Kidney tubule cell (primary cell): ENCODE measurements around the gene KIAA1958.

Experiments
- DNase-seq: peaks from one replicate; pipeline ENCODE4 v3.0.0-alpha.2; 2018; ENCODE audit warnings: low spot score

The KIAA1958 gene

GRCh38 chr9:112530751-112531205, 44.2 kb downstream of the KIAA1958 start:
- DNase-seq = no peak

DNA sequence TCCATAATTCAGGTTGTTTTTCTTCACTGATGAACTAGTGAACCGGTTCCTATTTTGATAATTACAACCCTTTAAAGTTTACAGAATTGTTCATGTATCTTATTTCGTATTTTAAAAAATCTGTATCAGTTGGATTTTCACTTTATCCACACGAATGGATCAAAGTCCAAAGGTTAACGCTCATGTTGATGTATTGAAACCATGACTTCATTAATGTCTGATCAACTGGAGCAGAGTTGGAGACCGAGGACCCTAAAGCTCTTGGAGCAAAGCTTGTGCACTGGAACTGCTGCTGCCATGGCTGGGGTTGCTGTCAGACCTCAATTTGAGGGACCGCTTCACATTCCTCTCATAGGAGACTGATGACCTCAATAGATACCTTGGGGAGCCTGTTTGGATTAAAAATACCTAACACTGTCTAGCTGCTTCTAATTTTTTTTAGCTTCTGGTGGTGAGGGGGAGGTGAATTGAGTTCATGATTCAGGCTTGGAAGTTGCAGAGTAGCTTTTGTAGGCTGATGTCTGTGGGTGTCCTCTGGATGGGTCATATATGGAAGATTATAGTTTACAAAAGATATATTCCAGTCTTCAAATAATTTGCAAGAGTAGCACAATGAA, 45.1 kb downstream of the KIAA1958 start:
- peak; percentile 66 for DNase-seq

- DNase-seq = no peak
These were observed 45.8 kb downstream of the KIAA1958 start for GRCh38 chr9:112532427-112532826.

DNA sequence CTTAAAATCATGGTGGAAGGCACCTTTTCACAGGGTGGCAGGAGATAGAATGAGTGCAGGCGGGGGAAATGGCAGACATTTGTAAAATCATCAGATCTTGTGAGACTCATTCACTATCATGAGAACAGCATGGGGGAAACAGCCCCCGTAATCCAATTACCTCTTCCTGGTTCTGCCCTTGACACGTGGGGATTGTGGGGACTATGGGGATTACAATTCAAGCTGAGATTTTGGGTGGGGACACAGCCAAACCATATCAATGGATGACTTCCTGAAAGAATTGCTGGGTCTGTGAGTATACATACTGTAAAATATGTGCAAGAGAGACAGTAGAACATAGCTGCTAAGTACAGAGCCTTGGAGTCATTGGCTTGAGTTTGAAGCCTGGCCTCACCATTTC, 47.0 kb downstream of the KIAA1958 start:
- no peak for DNase-seq

- no peak for DNase-seq
These were observed 48.7 kb downstream of the KIAA1958 start for GRCh38 chr9:112535301-112535700.

GRCh38 chr9:112535811-112536210, 49.2 kb downstream of the KIAA1958 start:
- peak; percentile 67 for DNase-seq

GRCh38 chr9:112537561-112537960, 50.9 kb downstream of the KIAA1958 start:
- no peak for DNase-seq

DNA sequence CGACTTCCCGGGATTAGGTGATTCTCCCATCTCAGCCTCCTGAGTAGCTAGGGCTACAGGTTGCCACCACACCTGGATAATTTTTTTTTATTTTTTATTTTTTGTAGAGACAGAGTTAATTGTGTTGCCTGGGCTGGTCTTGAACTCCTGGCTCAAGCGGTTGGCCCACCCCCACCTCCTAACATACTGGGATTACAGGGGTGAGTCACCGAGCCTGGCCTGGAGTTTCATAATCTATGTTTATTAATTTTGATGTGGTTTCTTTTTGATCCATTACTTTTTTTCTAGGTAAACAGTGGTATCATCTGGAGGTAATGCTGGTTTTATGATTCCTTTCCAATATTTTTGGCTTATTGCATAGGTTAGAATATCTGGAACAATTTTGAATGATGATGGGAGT, 54.2 kb downstream of the KIAA1958 start:
- no peak for DNase-seq

DNA sequence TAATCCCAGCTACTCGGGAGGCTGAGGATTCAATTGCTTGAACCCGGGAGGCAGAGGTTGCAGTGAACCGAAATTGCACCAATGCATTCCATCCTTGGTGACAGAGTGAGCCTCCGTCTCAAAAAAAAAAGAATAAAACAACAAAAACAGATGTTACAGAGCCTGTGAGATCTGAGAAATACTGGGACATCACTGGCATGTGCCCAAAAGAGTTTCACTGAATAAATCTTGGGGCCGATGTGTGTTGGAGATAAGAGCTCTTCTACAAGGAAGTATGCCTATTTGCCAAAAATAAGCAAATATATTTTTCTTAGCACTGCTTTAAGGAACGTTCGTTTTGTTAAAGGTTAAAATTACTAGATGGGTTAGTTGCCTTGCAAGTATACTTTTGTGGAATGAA, 55.1 kb downstream of the KIAA1958 start:
- no peak for DNase-seq

DNA sequence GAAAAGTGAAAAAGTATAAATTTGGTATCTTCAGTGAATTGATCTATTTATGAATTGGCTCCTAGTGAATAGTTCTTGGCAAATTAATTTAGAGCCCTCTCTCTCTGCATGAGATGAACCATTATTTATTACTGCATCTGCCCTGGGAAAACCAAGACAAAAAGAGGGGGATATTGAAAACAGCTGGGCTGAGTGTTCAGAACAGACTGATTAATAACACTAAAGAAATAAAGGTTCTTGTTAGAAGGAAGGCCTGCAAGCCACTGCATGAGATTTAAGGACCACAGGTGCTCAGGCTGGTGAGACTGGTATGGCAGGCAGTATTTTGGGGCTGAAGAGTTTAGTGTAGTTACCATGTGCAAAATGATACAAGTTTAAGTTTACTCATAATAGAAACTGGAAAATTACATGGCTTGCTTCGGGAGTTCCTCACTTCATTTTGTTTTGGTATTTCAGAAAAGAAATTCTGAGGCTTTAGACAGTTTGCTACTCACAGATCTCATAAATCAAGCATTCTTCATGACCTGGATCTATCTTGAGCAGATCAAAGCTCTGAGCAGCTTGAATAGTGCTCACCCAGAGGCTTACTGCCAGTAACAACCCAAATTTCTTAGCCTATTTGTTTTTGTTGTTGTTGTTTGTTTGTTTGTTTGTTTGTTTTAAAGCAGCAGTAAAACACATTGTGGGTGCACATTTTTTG, 56.1 kb downstream of the KIAA1958 start:
- DNase-seq = no peak

DNA sequence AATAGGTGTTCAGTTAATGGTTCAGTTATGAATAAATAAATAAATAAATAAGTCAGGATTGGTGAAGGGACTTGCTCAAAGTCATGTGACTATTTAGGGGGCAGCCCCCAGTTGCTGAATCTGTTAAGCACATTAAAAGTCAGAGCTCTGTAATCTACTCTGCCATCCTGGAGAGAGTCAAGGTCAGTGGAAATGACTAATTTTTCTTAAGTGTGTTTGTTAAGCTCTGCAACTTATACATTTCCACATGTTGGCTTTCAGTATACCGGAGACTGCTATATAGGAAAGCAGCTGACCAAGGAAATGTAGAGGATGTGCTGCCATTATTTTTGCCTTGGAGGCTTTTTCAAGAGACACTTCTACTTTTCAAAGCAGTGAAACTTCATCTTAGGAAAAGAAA, 57.9 kb downstream of the KIAA1958 start:
- no peak for DNase-seq

- no peak for DNase-seq
These were observed 58.6 kb downstream of the KIAA1958 start for GRCh38 chr9:112545237-112545636.

DNA sequence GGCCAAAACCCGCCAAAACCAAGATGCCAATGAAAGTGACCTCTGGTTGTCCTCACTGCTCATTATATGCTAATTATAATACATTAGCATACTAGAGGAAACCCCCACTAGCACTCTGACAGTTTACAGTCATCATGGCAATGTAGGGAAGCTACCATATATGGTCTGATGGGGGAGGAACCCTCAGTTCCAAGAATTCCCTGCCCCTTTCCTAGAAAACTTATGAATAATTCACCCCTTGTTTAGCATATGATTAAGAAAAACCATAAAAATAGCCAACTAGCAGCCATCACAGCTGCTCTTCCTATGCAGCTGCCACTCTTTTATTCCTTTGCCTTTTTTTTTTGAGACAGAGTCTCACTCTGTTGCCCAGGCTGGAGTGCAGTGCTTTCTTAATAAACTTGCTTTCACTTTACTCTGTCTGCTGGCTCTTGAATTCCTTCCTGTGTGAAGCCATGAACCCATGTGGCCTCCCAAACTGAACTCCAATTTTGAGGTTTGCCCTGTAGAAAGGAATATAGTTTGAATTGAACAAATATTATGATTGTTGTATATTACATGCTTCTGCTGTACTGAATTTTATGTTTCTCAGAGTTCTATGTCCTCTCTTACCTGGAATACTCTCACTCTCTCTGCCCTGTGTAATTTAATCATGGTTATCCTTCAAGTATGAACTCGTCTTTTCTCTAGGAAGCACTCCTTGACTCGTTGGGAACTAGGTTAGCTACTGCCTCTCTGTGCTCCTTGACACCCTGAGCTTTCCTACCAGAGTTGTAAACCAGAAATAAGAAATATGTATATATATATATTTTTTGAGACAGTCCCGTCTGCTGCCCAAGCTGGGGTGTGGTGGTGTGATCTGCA, 59.8 kb downstream of the KIAA1958 start:
- DNase-seq = no peak

DNA sequence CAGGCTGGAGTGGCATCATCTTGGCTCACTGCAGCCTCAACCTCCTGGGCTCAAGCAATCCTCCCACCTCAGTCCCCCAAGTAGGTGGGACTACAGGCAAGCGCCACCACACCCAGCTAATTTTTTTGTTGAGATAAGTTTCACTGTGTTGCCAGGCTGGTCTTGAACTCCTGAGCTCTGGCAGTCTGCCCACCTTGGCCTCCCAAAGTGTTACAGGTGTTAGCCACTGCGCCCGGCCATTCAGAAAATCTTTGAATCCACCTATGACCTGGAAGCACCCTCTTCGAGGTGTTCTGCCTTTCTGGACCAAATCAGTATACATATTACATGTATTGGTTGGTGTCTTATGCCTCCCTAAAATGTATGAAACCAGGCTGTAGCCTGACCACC, 61.4 kb downstream of the KIAA1958 start:
- no peak for DNase-seq

GRCh38 chr9:112548836-112549595, 62.4 kb downstream of the KIAA1958 start:
- no peak for DNase-seq

DNA sequence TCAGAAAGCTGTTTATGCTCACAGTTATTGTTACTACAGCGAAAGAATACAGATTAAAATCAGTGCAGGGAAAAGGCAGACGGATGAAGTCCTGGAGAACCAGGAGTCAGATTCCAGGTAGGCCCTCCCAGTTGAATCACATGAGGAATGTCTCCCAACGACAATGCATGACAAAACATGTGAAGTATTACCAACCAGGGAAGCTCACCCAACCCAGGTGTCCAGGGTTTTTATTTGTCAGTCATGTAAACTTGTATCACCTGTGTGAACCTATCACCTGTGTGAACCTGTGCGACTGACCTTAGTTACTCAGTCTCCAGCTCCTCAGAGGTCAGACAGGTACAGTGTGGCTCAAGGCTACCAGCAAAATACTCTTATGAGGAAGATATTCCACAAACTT, 63.9 kb downstream of the KIAA1958 start:
- DNase-seq = peak; percentile 62

DNA sequence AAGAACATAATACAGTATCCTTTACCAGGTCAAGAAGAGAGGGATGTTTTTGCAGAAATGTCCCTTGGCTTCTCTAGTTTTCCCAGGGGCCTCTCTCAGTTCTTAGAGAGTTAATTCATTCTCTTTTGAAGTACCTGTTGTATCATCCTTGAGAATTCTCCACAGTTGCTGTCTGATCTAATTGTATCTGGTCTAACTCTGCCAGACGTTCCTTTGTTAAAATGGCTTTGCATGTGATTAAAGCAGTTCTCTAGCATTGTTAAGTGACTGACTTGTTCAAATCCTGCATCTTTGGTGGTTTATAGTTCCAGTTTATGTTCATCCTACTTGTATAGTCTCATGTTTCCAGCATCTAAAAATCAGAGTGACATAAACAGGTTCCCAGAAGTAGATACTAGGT, 65.0 kb downstream of the KIAA1958 start:
- DNase-seq = no peak

DNA sequence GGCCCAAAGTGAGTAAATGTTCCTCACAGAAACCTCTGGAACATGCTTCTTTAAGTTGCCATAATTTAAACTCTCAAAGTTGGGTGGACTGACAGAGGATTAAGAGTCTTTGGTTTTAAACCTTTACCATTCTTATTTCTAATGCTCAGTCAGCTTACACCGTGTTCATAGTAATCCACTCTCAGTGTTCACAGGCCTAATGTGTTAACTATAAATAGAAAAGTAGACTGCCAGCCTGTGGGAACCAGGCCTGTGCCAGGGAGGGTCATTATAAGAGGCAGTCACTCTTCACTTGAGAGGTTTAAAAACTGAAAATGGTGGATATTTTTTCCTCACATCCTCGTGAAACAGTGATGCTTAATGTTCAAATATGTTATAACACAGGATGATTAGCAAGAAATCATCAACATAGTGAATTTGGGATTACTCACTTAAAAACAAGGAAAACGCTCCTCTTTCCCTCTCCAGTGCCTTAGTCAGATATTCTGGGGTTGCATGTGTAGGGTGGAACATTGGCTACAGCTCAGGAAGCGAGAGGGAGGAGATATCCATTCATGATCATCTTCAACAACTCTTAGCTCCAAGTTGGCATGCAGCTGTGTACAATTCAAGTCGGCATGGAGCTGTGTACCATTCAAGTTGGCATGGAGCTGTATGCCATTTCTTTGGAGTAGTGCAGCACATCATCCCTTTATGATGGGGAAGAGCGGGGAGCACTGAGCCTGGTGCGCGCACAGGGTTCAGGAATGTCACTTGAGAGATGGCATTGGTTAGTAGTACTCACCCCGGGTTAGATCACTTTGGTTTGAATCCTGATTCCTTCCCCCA, 65.8 kb downstream of the KIAA1958 start:
- no peak for DNase-seq

- DNase-seq = no peak
These were observed 66.7 kb downstream of the KIAA1958 start for GRCh38 chr9:112553256-112553826.

DNA sequence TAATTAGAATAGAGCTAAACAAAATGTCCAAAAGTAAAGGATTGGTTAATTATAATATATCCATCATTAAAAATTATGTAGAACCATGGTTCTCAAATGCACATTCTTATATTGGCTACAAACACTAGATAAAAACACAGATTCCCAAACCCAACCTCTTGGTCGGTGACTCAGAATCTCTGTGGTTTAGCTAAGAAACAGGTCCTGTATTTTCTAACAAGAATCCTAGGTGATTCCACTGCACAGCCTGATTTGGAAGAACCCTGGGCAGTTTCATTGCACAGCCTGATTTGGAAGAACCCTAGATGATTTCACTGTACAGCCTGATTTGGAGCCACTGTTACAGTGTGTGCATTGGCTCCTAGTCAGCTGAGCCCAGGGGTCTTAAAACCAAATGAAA, 67.9 kb downstream of the KIAA1958 start:
- DNase-seq = peak; percentile 71

DNA sequence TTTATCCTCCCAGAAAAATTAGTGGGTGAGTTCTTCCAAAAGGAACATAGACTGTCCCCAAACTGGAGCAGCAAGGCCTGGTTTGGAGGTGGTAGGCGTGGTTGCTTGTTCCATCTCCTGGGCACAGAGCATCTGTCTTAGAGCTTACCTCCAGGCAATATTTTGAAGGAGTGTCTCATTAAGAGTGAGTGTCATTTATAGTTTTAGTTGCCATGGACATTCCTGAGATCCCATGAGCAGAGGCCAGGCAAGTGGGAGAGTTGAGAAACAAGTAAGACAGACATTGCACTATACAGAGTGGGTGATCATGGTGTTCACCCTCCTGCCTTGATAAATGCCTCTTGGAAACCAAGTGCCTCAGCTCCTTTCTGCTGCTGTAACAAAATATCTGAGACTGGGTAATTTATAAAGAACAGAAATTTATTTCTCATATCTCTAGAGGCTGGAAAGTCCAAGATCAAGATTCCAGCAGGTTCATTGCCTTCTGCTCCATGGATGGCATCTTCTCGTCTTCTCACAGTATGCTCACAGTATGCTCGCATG, 68.5 kb downstream of the KIAA1958 start:
- DNase-seq = no peak
